HG03175 (cell line): ENCODE measurements around the gene OSBPL9.
"Not testable (repeated sequence)": the region's sequence is repeated elsewhere in the genome, so short reads cannot be mapped to it uniquely, and the experiment has no call there.

Experiments
- ATAC-seq: cut with Tn5 transposase; IDR thresholded peaks from one replicate; pipeline ENCODE4 v1.9.1; 2021; ENCODE audit warnings: mild to moderate bottlenecking, moderate library complexity; ENCODE audit not compliant: unreplicated experiment

Gene OSBPL9

GRCh38 chr1:51636191-51636590 lies 19.3 kb downstream of the OSBPL9 start:
- no peak for ATAC-seq

DNA sequence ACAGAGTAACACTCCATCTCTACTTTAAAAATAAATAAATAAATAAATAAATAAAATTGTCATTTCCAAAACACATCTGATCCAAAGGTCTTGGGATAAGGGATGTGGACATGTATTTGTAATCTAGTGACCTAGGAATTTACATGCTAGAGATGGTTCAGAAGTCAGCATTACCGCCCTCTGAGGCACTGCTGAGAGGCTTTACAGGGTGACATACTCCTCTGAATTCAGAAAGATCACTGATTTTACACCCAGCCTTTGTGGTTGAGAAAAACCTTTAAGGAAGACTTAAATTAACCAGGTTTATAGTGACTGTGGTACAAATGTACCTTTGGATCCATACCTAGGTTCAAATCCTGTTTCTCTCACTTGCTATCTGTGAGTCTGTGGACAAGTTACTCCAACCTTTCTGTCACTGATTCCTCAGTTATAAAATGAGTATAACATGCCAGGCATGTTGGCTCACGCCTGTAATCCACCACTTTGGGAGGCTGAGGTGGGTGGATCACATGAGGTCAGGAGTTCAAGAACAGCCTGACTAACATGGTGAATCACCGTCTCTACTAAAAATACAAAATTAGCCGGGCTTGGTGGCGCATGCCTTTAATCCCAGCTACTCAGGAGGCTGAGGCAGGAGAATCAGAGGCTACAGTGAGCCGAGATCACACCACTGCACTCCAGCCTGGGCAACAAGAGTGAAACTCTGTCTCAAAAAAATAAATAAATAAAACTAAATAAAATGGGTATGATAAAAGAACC lies 20.1 kb downstream of the OSBPL9 start:
- no peak for ATAC-seq

GRCh38 chr1:51638350-51638749 lies 21.5 kb downstream of the OSBPL9 start:
- ATAC-seq, result no peak

DNA sequence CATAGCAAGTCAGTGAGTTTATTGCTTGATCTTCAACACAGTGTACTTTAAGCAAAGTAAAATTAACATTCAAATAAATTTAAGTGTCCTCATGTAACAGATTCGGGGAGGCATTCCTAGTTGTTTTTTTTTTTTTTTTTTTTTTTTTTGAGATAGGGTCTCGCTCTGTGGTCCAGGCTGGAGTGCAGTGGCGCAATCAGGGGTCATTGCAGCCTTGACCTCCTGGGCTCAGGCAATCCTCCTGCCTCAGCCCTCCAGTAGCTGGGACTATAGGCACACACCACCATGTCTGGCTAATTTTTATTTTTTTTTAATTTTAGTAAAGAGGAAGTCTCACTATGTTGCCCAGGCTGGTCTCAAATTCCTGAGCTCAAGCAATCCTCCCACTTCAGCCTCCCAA lies 22.8 kb downstream of the OSBPL9 start:
- no peak for ATAC-seq

DNA sequence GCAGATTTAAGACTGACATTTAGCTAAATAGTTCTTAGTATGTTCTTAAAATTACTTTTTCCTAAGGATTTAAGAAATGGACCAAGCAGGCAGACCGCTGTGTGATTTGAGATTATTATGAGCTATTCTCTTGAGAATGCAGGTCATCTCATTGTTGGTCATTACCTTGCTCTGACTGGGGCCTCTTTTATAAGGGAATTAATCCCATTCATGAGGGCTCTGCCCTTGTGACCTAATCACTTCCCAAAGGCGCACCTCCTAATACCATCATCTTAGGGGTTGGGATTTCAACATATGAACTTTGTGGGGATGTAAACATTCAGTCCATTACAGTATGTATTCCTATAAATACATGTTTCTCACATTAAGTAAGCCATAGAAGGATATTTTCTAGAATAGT lies 24.2 kb downstream of the OSBPL9 start:
- ATAC-seq, result no peak

- no peak for ATAC-seq
Observed at GRCh38 chr1:51642739-51643142, 25.8 kb downstream of the OSBPL9 start.

GRCh38 chr1:51643362-51643761 lies 26.5 kb downstream of the OSBPL9 start:
- no peak for ATAC-seq

- no peak for ATAC-seq
Observed at GRCh38 chr1:51644020-51644419, 27.1 kb downstream of the OSBPL9 start.

DNA sequence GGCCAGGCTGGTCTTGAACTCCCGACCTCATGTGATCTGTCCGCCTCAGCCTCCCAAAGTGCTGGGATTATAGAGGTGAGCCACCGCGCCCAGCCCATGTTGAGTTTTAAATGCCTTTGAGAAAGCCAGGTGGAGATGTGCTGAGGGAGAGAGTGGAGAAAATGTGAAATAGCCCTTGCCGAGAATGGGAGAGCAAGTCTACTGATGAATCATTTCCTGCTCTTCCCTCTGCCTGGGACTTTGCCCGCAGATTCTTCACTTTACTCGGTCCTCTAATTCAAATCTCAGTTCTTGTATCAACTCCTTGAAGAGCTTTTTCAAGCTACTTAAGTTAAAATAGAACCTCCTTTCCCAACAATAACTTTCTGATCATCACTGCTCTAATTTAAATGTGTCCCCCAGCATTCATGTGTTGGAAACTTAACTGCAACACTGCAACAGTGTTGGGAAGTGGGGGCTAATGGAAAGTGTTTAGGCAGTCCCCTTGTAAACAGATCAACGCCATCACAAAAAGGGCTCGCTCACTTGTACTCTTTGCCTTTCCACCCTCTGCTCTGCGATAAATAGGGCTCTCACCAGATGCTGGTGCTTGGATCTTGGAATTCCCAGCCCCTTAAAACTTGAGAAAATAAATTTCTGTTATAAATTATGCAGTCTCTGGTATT lies 27.8 kb downstream of the OSBPL9 start:
- no peak for ATAC-seq

GRCh38 chr1:51646592-51646991 lies 29.7 kb downstream of the OSBPL9 start:
- ATAC-seq, result not testable (repeated sequence)

DNA sequence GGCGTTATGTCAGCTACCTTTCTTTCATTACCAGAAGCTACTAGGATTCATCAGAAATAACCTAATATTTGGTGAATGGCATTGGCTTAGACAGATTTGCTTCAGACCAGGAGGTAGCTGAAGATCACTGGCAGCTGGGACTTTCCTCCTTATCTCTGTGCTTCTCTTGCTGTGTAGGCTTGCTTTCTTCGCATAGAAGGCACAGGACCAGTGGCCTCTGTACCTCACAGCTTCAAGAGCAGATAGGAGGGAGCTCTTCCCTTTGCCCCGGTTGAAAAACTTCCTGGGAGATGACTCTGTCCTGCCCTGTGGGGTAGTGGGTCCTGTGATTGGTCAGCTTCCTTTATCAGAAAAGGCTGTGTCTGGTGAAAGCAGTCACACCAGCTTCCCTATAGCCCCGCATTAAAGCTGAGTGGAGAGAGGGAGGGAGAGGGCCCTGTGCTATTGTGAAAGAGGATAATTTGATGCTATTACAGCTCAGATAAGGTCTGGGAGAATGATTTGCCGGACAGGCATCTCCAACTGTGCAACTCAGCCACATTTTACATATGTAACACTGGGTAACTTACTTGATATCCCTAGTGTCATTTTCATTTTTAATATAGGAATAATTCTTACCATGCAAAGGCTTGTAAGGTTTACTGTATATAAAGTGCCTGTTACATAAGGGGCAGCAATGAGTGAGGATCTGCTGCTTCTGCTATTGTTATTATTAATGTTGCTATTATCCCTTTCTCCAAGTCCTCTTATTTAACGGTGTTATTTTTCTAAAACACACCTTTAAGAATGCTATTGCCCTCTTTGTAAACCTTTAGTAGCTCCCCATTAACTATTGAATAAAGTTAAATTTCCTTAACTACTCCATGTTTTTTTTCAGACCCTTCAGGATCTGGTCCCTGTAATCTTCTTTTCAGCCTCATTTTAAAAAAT lies 31.6 kb downstream of the OSBPL9 start:
- no peak for ATAC-seq

- no peak for ATAC-seq
Observed at GRCh38 chr1:51649593-51650091, 32.8 kb downstream of the OSBPL9 start.

- no peak for ATAC-seq
Observed at GRCh38 chr1:51650198-51650597, 33.3 kb downstream of the OSBPL9 start.

DNA sequence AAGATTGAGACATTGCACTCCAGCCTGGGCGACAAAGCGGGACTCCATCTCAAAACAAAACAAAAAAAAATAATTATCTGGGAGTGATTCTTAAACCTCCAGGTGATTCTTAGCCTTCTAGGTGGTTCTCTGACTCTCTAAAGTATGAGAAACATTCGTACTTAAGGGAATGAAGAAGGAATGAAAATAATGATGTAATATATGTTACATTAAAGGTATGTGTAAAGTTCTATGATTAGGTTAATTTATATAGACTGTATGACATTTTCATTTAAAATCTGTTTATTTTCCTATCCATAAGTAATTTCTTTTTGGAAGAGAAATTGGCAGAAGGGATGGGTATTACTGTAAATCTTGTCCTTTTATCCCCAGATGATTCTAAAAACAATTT lies 34.7 kb downstream of the OSBPL9 start:
- ATAC-seq, result no peak

GRCh38 chr1:51652599-51652998 lies 35.7 kb downstream of the OSBPL9 start:
- no peak for ATAC-seq

DNA sequence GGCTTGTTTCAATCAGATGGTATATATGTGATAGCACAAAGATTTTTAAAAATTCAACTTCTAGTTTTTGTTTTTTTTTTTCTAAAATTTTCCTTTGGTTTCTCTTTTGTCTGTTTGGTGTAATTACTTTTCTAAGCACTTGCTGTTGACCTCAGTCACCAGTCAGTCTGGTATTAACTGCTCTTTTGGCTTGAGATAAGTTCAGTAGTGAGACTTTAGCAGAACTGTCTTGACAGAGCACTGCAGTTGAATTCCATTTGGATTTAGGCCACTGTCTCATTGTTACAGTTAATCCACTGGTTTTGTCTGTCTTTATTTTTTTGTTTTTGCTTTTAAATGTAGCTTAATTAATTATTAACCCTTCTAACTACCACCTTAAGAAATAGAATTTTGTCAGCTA lies 36.2 kb downstream of the OSBPL9 start:
- ATAC-seq, result no peak

GRCh38 chr1:51654000-51654399 lies 37.1 kb downstream of the OSBPL9 start:
- ATAC-seq, result no peak

DNA sequence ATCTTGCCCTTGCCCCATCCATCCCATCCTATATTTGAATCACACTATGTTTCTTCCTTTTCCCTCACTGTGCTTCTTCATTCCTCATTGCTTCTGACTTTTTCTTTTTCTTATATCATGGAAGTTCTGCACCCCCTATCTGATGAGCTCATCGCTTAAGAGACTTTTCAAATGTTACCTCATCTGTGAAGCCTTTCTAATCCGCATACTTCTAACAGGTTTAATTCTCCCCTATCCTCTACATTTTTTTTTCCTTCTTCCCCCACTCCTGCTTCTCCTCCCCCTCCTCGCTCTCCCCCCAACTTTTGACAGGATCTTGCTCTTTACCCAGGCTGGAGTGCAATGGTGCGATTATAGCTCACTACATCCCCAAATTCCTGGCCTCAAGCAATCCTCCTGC lies 39.5 kb downstream of the OSBPL9 start:
- ATAC-seq, result no peak

DNA sequence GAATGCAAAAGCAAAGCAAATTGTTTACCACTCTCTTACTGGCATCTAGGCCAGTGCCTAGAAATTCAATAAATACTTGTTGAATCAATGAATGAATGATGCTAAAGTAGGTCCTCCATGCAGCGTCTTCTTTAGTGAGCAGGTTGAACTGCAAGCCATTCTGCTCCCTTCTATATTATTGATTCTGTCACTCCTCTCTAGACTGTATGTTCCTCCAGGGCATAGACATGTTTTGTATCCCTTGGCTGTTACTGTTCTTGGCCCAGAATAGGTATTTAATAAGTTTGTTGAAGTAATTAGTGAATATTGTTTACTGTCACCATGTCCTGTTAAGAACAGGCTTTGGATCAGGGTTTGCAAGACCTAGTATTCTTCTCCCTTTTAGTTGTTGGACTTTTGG lies 43.7 kb downstream of the OSBPL9 start:
- no peak for ATAC-seq

GRCh38 chr1:51661081-51661518 lies 44.2 kb downstream of the OSBPL9 start:
- no peak for ATAC-seq

- no peak for ATAC-seq
Observed at GRCh38 chr1:51663105-51663504, 46.2 kb downstream of the OSBPL9 start.
